ENCODE results near the gene BRIX1. TPM values are rescaled to one million over a fixed set of nuclear protein-coding genes. Genes with fewer than 3 reads are reported as not detected.

The BRIX1 gene, protein sequence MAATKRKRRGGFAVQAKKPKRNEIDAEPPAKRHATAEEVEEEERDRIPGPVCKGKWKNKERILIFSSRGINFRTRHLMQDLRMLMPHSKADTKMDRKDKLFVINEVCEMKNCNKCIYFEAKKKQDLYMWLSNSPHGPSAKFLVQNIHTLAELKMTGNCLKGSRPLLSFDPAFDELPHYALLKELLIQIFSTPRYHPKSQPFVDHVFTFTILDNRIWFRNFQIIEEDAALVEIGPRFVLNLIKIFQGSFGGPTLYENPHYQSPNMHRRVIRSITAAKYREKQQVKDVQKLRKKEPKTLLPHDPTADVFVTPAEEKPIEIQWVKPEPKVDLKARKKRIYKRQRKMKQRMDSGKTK
- polyA plus RNA-seq (ENCODE audit: insufficient read length in 12 of 12) = 10 to 100 TPM in 11 of 12 donors, not detected in 1; 25.9 to 50.6 (median 37.6) TPM
- long read RNA-seq, donor 1, transcript BRIX1-201 (10 exons, 1,926 nt) = major isoform, 20 of 24 reads
- long read RNA-seq, donor 1, partial matches to known transcripts = 0 of 24 reads
- long read RNA-seq, donor 1, other reads (novel, unspliced or antisense) = 0 of 24 reads
- long read RNA-seq, donor 2, transcript BRIX1-201 (10 exons, 1,926 nt) = major isoform, 19 of 20 reads
- long read RNA-seq, donor 2, partial matches to known transcripts = 0 of 20 reads
- long read RNA-seq, donor 2, other reads (novel, unspliced or antisense) = 0 of 20 reads
- long read RNA-seq, donor 3, transcript BRIX1-201 (10 exons, 1,926 nt) = major isoform, 8 of 10 reads
- long read RNA-seq, donor 3, partial matches to known transcripts = 0 of 10 reads
- long read RNA-seq, donor 3, other reads (novel, unspliced or antisense) = 0 of 10 reads
- long read RNA-seq, donor 4, transcript BRIX1-201 (10 exons, 1,926 nt) = major isoform, 8 of 9 reads
- long read RNA-seq, donor 4, partial matches to known transcripts = 0 of 9 reads
- long read RNA-seq, donor 4, other reads (novel, unspliced or antisense) = 0 of 9 reads
- long read RNA-seq, donor 5, transcript BRIX1-201 (10 exons, 1,926 nt) = major isoform, 29 of 29 reads
- long read RNA-seq, donor 5, partial matches to known transcripts = 0 of 29 reads
- long read RNA-seq, donor 5, other reads (novel, unspliced or antisense) = 0 of 29 reads
- long read RNA-seq, donor 6, transcript BRIX1-201 (10 exons, 1,926 nt) = major isoform, 10 of 11 reads
- long read RNA-seq, donor 6, partial matches to known transcripts = 0 of 11 reads
- long read RNA-seq, donor 6, other reads (novel, unspliced or antisense) = 0 of 11 reads
- long read RNA-seq, donor 7, transcript BRIX1-201 (10 exons, 1,926 nt) = major isoform, 7 of 7 reads
- long read RNA-seq, donor 7, partial matches to known transcripts = 0 of 7 reads
- long read RNA-seq, donor 7, other reads (novel, unspliced or antisense) = 0 of 7 reads
- long read RNA-seq, donor 8, transcript BRIX1-201 (10 exons, 1,926 nt) = major isoform, 16 of 17 reads
- long read RNA-seq, donor 8, partial matches to known transcripts = 0 of 17 reads
- long read RNA-seq, donor 8, other reads (novel, unspliced or antisense) = 0 of 17 reads
- long read RNA-seq, donor 9, transcript BRIX1-201 (10 exons, 1,926 nt) = major isoform, 8 of 10 reads
- long read RNA-seq, donor 9, partial matches to known transcripts = 0 of 10 reads
- long read RNA-seq, donor 9, other reads (novel, unspliced or antisense) = 0 of 10 reads
- long read RNA-seq, donor 10, transcript BRIX1-201 (10 exons, 1,926 nt) = major isoform, 17 of 18 reads
- long read RNA-seq, donor 10, partial matches to known transcripts = 0 of 18 reads
- long read RNA-seq, donor 10, other reads (novel, unspliced or antisense) = 0 of 18 reads
- long read RNA-seq, donor 11, transcript BRIX1-201 (10 exons, 1,926 nt) = major isoform, 13 of 13 reads
- long read RNA-seq, donor 11, partial matches to known transcripts = 0 of 13 reads
- long read RNA-seq, donor 11, other reads (novel, unspliced or antisense) = 0 of 13 reads

DNA sequence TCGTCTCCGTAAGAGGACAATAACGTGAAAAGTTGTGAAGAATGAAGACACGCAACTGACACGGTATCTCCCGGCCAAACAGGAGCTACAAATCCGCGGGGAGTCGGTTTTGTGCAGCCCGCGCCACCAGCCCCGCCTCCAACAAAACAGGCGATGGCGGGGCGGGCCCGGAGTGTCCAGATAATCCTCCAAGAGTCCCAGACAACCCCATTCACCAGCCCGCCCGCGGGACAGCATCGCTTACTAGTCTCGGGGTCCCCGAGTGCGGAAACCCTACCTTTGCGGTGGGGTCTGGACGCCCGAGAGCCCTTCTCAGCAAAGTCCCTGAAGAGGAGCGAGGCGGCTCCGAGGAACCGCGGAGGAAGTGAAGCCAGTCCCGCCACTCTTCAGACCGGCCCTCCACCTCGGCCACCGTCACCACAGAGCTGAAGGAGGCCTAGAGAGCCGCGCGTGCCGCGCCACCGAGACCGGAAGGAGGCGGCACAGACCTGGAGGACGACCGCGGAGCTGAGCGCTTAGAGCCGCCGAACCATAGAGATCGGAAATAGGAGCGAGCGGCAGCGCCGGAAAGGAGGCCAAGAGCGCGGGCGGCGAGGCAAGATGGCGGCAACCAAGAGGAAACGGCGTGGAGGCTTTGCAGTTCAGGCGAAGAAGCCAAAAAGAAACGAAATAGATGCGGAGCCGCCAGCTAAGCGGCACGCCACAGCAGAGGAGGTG lies at the start of gene BRIX1, which contains the start of gene RAD1:
Gene BRIX1, plus strand, starts transcription at position 573 of the 717 bp plus-strand sequence. Its CDS starts 28 bp downstream, at position 601.
Gene RAD1, minus strand, starts transcription at position 366 of the 717 bp plus-strand sequence. CDS start 612 bp downstream, outside the sequence.
- DNase-seq = peak; percentile 98

DNA sequence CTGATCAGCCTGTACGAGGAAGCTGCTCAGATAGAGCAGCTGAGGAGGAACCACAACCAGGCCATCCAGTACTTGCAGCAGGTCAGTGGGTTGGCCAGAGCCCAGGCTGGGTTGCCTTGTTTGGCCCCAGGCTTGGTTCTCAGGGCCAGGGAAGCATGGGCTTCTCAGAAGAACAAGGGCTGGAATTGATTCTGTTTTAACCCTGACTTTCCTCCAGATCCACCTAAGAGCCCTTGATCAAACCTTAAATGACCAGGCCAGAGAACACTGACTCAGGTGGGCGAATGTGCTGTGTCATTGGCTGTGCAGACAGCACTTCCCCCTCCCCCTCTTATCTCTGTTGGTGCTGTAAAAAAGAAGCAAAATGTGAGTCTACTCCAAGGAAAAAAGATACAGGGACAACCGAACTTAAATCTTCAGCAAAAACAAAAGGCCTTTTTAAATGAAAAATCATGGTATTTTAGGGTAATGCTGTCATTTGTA lies 48.5 kb upstream of the BRIX1 start:
- no peak for DNase-seq

DNA sequence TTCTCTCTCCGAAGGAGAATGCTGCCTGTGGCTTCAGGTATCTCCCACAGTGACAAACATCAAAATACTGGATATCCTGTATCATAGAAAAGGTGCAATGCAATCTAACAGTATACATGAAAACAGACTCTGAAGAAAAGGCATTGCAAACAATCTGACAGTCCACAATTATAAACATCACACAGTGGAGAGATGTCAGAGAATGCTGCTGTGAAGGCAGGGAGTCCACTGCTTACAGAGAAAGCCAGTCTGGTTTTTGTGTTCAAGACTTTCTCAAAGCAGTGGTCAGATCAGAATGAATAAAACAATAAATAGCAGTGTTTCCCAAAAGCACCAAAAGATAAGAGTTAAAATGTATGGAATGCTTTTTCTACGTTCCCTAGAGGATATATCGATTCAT lies 47.9 kb upstream of the BRIX1 start:
- DNase-seq = no peak

DNA sequence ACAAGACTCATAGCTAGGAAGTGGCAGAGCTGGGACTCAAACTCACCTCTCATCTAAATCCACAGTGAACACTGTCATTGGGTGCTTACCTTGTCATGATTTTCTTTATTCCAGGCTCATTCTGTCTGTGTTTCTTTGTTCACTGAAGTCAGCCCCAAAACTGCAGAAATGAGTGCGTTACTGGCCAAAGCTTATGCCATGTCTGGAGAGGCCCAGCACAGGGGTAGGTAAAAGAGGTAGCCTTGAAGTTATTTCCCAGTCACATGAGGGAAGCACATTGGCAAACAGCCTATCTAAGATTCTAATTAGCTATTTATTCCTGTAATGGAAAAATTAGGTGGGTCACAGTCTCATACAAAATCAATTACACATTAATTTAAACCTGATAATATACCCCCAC lies 46.7 kb upstream of the BRIX1 start:
- no peak for DNase-seq

DNA sequence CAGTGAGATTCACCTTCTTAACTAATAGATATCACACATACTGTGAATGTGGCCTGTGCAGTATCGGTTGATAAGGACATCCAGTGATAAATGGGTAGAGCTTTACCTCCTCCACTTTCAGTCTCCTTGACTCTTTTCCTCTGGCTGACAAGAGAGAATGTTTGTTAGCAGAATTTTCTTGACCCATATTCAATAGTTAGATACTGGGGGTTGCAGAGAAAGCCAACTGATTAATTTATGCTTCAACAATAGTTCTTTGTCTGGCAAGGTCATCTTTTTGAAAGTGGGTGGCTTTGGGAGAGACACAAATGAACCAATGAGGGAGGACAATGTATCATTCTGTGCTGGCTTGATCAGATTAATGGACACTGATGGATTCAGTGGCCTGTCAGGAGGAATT lies 46.3 kb upstream of the BRIX1 start:
- no peak for DNase-seq

DNA sequence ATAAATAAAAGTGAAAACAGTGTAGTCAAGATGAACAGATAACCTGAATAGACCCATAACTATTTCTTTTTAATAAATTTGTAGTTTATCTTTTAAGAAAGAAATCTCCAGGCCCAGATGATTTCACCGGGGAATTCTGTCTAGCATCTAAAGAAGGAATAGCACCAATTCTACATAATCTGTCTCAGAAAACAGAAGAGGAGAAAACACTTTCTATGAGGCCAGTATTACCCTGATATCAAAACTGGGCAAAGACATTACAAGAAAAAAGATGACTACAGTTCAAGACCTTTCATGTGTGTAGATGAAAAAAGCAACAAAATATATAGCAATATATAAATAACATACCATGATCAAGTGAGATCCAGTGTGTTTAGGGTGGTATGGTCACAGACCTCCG lies 45.1 kb upstream of the BRIX1 start:
- DNase-seq = no peak

DNA sequence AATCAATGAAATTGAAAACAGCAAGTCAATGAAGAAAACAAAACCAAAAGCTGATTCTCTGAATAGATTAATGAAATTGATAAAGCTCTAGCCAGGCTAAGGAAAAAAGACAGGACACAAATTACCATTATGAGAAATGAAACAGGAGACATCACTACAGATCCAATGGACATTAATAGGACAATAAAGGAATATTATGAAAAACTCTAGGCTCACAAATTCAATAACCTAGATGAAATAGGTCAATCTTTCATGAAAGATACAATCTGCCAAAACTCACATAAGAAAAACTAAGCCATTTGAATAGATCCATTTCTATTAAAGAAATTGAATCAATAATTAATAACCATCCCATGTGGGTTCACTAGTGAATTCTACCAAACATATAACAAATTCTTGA lies 39.2 kb upstream of the BRIX1 start:
- no peak for DNase-seq

DNA sequence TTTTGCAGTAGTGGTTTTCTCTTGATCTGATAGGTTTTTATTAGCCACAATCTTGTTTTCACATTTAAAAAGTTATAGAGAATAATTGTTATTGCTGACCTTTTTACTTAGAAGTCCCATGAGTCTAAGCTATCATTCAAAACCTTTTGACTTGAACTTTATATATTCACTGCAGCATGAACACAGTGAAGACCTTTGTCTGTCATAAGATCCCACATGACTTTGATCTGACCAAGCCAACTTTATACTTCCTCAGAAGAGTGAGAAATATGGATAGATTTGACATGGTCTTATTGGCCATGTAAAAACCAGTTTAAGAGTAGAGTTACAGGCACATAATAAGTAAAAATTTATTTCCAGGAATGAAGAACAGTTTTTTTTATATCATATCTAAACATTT lies 34.3 kb upstream of the BRIX1 start:
- DNase-seq = no peak

DNA sequence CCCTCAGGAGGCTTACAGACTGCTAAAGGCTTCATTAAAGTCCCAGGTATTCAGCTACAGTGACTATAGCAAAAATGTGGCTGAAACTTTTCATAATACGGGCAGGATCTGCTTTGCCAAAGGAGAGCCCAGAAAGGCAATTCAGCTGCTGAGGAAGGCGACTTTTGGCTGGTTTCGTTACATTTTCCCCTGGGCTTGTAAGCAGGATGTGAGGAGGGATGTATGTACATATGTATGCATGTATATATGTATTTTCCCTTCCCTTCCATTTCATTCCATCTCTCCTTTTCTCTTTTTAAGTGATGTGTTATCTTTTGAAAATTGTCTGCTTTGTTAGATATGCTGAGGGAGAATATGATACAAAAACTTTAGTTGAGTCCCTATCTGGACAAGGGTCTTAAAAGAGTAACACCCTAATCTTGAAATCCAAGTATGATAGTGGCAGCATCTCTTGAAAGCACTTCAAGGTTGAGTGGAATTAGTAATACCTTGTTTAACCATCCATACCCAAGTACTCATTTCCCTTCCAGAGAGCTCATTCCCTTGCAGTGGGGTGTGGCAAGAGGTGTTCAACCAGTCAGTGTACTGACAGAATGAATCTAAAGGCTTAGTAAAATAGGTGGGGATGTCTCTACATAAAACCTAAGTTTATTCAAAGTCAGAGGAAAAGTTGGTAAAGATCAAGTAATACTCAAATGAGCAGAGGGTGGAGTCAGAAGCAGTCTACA lies 29.0 kb upstream of the BRIX1 start:
- DNase-seq = no peak

DNA sequence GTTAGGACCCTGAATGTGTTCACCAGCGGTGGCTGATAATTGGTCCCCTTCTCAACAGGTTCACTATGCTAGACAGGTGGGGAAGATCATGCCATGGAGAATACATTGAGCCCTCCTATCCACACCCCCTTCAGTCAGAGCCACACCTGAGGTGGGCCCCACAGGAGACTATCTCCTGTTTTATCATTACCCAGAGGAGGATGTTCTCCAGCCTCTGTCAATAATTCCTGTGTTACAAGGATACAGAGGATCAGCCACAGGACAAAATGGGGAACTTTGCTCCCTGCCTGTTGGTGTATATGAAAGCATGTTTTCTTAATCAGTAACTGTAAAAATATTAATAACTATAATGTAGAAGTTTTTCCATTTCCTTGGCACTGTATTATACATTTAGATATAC lies 26.1 kb upstream of the BRIX1 start:
- DNase-seq = no peak

DNA sequence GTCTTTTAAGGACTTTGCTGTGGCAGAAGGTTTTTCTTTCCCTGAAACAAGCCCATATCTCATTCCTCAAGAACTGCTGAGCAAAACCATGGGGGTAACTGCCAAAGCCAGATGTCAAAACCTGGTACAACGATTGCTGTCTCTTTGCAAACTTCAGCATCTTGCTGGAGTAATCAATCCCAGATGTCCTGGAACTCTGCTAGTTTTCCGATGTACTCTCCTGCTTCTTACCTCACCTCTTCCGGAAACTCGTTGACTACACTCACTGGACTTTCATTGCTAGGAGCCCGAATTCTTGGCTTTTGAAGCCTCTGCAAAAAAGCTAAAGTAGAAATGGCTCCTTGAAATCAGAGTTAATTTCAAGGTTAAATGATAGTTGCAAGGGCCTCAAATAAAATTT lies 23.5 kb upstream of the BRIX1 start:
- DNase-seq = peak; percentile 94

DNA sequence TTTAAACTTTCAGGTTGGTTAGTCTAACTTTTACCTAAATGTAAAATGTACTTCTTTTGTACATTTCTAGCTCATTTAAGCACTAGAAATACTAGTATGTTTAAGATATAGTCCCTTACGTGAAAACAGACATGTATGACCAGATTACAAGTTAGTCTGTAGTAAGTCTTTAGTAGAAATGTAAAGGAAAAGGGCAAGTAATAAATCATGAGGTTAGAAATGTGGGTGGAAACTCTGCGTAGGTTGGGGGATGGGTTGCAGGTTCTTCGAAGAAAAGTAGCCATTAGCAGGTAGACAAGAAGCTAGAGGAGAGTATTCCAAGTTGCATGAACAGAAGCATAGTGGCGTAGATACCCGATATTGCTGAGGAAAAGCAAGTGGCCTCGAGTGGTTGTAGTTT lies 23.1 kb upstream of the BRIX1 start:
- no peak for DNase-seq

DNA sequence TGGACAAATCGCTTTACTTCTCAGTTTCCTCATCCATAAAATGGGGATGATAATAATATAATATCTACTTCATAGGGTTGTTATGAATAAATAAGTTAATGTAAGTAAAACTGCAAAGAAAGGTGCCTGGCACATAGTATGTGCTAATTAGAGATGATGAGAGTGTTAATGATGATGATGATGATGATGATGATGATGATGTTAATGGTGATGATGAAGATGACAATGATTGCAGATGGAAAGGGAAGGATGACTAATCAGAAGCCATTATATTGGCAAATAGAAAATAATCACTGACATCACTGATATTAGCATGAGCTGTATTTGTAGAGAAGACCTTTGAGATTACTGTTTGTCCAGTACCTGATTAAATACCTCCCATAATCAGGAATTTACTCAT lies 20.8 kb upstream of the BRIX1 start:
- DNase-seq = no peak

DNA sequence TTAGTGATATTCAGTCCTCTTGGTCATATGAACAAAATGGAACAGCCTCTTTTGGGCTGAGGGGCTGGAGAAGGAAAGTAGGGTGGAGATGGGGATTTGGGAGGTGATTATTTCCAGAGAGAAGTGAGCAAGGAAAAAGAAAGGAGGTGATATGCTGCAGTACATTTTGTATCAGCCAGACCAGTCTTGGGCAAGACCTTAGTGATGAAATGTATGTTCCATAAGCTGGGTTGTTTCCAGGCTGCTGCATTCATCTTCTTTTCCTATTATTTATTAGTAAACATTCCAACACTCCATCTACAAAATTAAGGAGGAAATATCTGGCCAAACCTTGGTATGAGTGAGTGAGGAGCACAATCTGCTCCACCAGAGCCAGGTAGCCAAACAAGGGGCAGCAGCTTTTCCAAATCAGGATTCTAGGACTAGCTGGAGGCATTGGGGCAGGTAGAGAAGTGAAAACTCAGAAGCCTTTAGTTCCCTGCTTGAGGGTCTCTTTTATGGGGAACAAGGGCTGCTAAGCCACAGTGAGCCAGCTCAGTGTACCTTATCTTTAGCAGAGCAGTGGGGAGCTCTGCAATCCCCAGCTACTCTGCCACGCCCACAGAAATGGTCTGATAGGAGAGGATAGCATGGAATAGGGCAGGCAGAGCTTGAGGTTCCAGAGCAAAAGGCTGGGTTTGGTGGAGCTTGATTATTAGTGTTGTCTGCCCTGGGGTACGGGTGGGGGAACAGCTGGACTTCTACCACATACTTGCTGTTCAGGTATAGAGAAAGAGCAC lies 19.7 kb upstream of the BRIX1 start:
- DNase-seq = no peak

DNA sequence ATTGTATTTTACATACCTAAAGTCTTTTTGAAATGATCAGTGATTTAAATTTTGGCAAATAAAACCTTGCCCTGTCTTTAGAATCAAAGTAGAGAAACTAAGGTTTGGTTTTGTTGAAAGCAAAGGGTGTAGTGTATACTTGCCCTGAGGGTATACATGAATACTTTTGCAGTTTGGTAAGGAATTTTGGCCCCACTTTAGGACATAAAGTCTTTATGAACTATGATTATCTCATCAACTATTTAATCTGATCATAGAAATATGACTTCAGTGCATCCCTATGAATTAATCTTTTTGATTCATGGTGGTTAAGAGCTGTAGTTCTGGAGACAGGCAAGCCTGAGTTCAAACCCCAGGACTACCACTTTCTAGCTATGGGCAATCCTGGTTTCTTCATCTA lies 17.9 kb upstream of the BRIX1 start:
- no peak for DNase-seq

DNA sequence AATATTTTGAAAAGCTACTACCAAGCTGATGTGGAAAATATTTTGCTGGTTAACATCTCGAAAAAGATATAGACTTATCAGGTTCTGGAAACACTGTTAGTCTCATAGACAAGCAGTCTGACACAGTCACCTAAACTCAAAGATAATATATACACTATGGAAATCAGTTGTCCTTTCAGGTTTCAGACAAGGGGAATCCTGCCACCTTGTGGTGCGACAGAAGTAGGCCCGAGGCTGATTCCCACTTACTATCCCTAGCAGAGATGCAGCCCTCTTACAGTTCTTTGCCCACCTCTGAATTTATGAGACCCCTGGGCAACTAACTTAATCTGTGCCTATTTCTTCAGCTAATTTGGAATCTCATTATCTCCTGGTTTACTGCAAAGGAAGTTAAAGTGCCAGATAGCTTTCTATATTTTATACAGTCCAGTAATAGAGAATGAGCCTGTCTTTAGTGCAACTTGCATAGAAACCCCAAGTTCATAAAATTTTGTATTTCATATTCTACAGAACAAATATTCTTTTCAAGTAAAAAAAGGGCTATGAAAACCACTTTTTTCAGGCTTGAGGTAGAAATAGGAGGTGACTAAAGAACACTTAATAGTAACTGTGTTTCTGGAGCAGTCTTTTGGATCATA lies 17.1 kb upstream of the BRIX1 start:
- peak; percentile 82 for DNase-seq

DNA sequence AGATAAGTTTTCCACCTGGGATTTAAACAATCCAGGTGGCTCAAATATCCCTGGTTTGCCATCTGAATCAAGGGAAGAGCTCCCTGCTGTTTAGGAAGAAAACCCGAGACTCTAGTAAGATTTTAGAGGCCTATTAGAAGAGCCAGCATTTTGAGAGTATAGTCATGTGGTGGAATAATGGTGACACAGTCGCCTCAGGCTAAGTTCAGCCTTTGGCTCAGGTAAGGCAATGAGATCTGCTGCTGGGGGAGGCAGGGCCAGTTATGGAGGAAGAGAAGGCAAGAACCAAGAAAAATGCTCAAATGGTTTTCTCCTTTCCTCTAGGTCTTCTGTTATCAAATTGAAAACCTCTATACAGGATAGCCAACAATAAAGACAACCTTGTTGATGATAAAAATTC lies 16.4 kb upstream of the BRIX1 start:
- no peak for DNase-seq

DNA sequence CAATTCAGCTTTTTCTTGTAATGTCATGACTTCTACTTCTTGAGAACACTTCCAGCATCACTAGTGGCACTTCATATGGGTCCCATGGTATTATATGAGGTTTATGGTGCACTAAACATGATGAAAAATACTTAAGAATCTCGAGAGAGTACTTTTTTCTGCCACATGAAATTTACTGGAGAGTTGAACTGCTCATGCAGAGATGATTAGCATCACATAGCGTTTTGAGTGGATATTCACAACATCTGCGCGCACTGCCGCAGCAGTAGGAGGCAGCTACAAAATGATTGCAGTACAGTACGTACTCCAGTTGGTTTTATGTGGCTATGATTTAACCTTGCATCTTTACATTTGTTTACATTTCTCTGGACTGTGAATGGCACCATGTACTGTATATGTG lies 14.9 kb upstream of the BRIX1 start:
- no peak for DNase-seq

Measured in muscle of arm (tissue), 14 donors.